HepG2 (cell line): Measurements from ENCODE around the gene ASB8. TPM values are rescaled to one million over a fixed set of nuclear protein-coding genes. Genes with fewer than 3 reads are reported as not detected.
A peak's percentile ranks its signal among the peaks of the same experiment; 100 is the strongest.

Experiments
- AGO2 ChIP-seq: fragments of 200-400 bp; formaldehyde crosslinking; optimal IDR thresholded peaks from 2 replicates; pipeline ENCODE3; 2017; ENCODE audit warnings: mild to moderate bottlenecking, low read depth, low read length, moderate library complexity
- BCL6 ChIP-seq: IDR thresholded peaks from 2 replicates; pipeline ENCODE4 v1.6.1; 2016; ENCODE audit warnings: missing genetic modification reagents, missing compliant biosample characterization
- FIP1L1 ChIP-seq: fragments of 200-400 bp; formaldehyde crosslinking; IDR thresholded peaks from 2 replicates; pipeline ENCODE4 v1.6.1; 2018; ENCODE audit warnings: low read depth, mild to moderate bottlenecking, low read length, moderate library complexity, borderline replicate concordance; ENCODE audit not compliant: insufficient read depth
- FOXA1 ChIP-seq, 2 experiments: fragments of 450-650 bp in 1 of 2; sonication (generic) in 1 of 2; formaldehyde crosslinking in 1 of 2; IDR thresholded peaks; 2 replicates each; pipeline versions ENCODE4 v1.4.0 to v1.6.1; 2016 to 2020; ENCODE audit warnings: missing genetic modification reagents in 1 of 2
- FOXK1 ChIP-seq: sonication (generic); formaldehyde crosslinking; IDR thresholded peaks from 2 replicates; pipeline ENCODE4 v1.4.0; 2020; ENCODE audit warnings: low read depth, missing genetic modification reagents, borderline replicate concordance
- MXD4 ChIP-seq: IDR thresholded peaks from 2 replicates; pipeline ENCODE4 v1.6.1; 2016; ENCODE audit warnings: mild to moderate bottlenecking, missing biosample characterization, missing genetic modification reagents
- NFYC ChIP-seq: IDR thresholded peaks from 2 replicates; pipeline ENCODE4 v1.6.1; 2016; ENCODE audit warnings: missing genetic modification reagents, missing compliant biosample characterization
- ZNF562 ChIP-seq: sonication (generic); formaldehyde crosslinking; IDR thresholded peaks from 2 replicates; pipeline ENCODE4 v1.8.0; 2022; ENCODE audit warnings: missing genetic modification reagents, borderline replicate concordance
- ZNF563 ChIP-seq: sonication (generic); formaldehyde crosslinking; IDR thresholded peaks from 2 replicates; pipeline ENCODE4 v1.8.0; 2022; ENCODE audit warnings: mild to moderate bottlenecking, moderate library complexity, missing genetic modification reagents
- ZNF724P ChIP-seq: sonication (generic); formaldehyde crosslinking; IDR thresholded peaks from 2 replicates; pipeline ENCODE4 v1.8.0; 2022; ENCODE audit warnings: missing genetic modification reagents, borderline replicate concordance
- ZNF883 ChIP-seq: sonication (generic); formaldehyde crosslinking; IDR thresholded peaks from 2 replicates; pipeline ENCODE4 v1.5.1; 2020; ENCODE audit warnings: mild to moderate bottlenecking, missing genetic modification reagents; ENCODE audit errors: not compliant biosample characterization
- ZSCAN29 ChIP-seq: sonication (generic); formaldehyde crosslinking; conservative IDR thresholded peaks from 2 replicates; pipeline ENCODE4 v1.4.0; 2020; ENCODE audit warnings: mild to moderate bottlenecking, missing genetic modification reagents
- ZSCAN31 ChIP-seq: sonication (generic); formaldehyde crosslinking; IDR thresholded peaks from 2 replicates; pipeline ENCODE4 v1.5.0; 2020; ENCODE audit warnings: low read depth, mild to moderate bottlenecking, missing genetic modification reagents
- polyA plus RNA-seq, 8 experiments: library from polyadenylated mRNA; depleted of rRNA in 3 of 8; stranded (reverse) in 7 of 8; unstranded in 1 of 8; fragments of >200 nt; fragmentation: Illumina TruSeq in 4 of 8; extraction: Trizol in 4 of 8; gene quantifications; 2 replicates each; pipeline versions ENCODE4 v1.2.1 to v1.2.3, GENCODE V29; 2011 to 2016; ENCODE audit warnings: low read depth in 4 of 8, missing spikeins in 1 of 8, mixed read lengths in 1 of 8; ENCODE audit not compliant: insufficient read depth in 1 of 8
- total RNA-seq, 5 experiments: library from RNA; depleted of rRNA; stranded (reverse); fragments of >200 nt; fragmentation: Illumina TruSeq; extraction: Trizol; gene quantifications; 2 replicates each; pipeline ENCODE4 v1.2.3, GENCODE V29; 2016; ENCODE audit warnings: low read depth in 1 of 5
- TF ChIP-seq, protein P1 (sequence below): sonication (generic); formaldehyde crosslinking; IDR thresholded peaks from 2 replicates; pipeline ENCODE4 v1.8.1; 2023; ENCODE audit warnings: mild to moderate bottlenecking, moderate library complexity, missing genetic modification reagents
- TF ChIP-seq, protein P2 (sequence below): sonication (generic); formaldehyde crosslinking; IDR thresholded peaks from 2 replicates; pipeline ENCODE4 v1.4.0; 2020; ENCODE audit warnings: mild to moderate bottlenecking, missing genetic modification reagents
- TF ChIP-seq, protein P3 (sequence below): sonication (generic); formaldehyde crosslinking; IDR thresholded peaks from 2 replicates; pipeline ENCODE4 v1.5.0; 2020; ENCODE audit warnings: missing genetic modification reagents
- TF ChIP-seq, protein P4 (sequence below): sonication (generic); formaldehyde crosslinking; IDR thresholded peaks from 2 replicates; pipeline ENCODE4 v1.8.0; 2022; ENCODE audit warnings: low read depth, missing genetic modification reagents
- TF ChIP-seq, protein P5 (sequence below), 2 experiments: IDR thresholded peaks; 2 replicates each; pipeline ENCODE4 v1.6.1; 2011 to 2012; ENCODE audit warnings: low read length in 2 of 2, borderline replicate concordance in 1 of 2, low read depth in 1 of 2, mild to moderate bottlenecking in 1 of 2, moderate library complexity in 1 of 2

The ASB8 gene
- total and polyA plus RNA-seq, 2 of the 13 experiments (the other 11 are each of a cell fraction or from before 2014, with no cell fraction given), result 14.0 to 15.5 TPM

DNA sequence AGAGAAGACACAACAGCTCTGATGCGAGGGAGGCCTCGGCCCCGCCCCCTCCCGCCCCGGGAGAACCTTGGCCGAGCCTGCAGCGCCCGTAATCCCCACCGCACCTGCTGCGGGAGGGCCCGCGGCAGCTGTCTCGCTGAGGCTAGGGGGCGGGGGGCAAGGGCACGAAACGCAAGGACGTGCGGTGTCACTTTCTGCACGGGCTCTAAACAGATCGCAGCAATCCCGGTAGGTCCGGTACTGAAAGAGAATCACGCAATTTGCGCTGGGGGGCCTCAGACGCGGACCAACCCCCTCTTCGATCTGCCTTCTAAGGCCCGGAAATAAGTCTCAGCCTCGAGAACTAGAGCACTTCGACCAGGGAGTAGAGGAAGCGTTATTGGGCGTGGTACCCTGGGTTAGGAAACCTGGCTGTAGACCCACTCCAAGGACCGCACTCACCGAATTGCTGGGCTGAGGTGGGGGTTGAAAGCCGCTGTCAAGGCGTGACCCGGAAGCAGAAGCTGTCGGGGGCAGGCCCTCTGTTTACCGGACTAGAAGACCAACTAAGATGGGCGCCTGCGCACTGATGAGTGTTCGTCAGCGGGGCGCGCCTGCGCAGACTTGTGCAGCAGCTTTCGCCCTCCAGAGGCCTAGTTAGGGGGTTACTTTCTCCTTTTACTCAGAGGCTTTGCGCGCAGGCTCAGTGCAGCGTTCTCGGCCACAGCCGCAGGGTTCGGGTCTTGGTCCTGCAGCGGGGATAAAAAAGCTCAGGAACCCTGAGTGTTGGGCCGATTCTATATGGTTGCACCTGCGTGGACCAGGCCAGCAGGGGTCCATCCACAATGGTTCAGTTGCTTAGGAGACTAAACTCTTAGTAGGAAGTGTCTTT, at the start of gene ASB8 (continued):
- TF ChIP-seq, protein P1, sequence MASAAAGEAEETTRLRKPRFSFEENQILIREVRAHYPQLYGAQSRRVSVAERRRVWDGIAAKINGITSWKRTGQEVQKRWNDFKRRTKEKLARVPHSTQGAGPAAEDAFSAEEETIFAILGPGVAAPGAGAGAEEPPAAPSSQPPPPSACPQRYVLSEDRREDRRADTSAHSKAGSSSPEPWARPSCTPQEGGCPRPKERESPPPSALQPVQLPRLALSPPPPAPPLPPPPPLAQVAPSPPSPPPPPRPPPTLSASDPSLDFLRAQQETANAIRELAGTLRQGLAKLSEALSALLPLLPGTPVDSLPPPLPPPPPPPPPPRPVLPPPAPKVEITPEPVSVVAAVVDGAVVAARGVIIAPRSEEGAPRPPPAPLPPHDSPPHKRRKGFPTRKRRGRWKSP (CRISPR knock-in tag), result no peak
- TF ChIP-seq ZSCAN31 (CRISPR knock-in tag) (no peak; the same call in 1 of the 2 replicates), ZNF724P (CRISPR knock-in tag) (no peak), ZNF883 (CRISPR knock-in tag) (peak; percentile 33), ZNF562 (CRISPR knock-in tag) (no peak), BCL6 (peak; percentile 17; the same call in 1 of the 2 replicates), FOXA1 (IDR thresholded peaks at IDR 0.05) (no peak), FOXA1 (CRISPR knock-in tag; IDR thresholded peaks at IDR 0.05) (peak; percentile 86), FOXK1 (CRISPR knock-in tag) (peak; percentile 93), ZNF563 (CRISPR knock-in tag) (no peak), ZSCAN29 (CRISPR knock-in tag) (no peak), AGO2 (no peak), MXD4 (CRISPR knock-in tag) (peak; percentile 86; the same call in 1 of the 2 replicates), FIP1L1 (no peak), NFYC (CRISPR knock-in tag) (no peak)
- TF ChIP-seq, protein P2, sequence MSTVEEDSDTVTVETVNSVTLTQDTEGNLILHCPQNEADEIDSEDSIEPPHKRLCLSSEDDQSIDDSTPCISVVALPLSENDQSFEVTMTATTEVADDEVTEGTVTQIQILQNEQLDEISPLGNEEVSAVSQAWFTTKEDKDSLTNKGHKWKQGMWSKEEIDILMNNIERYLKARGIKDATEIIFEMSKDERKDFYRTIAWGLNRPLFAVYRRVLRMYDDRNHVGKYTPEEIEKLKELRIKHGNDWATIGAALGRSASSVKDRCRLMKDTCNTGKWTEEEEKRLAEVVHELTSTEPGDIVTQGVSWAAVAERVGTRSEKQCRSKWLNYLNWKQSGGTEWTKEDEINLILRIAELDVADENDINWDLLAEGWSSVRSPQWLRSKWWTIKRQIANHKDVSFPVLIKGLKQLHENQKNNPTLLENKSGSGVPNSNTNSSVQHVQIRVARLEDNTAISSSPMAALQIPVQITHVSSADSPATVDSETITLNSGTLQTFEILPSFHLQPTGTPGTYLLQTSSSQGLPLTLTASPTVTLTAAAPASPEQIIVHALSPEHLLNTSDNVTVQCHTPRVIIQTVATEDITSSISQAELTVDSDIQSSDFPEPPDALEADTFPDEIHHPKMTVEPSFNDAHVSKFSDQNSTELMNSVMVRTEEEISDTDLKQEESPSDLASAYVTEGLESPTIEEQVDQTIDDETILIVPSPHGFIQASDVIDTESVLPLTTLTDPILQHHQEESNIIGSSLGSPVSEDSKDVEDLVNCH (CRISPR knock-in tag), result no peak
- TF ChIP-seq, protein P3, sequence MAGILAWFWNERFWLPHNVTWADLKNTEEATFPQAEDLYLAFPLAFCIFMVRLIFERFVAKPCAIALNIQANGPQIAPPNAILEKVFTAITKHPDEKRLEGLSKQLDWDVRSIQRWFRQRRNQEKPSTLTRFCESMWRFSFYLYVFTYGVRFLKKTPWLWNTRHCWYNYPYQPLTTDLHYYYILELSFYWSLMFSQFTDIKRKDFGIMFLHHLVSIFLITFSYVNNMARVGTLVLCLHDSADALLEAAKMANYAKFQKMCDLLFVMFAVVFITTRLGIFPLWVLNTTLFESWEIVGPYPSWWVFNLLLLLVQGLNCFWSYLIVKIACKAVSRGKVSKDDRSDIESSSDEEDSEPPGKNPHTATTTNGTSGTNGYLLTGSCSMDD, result no peak
- TF ChIP-seq, protein P4, sequence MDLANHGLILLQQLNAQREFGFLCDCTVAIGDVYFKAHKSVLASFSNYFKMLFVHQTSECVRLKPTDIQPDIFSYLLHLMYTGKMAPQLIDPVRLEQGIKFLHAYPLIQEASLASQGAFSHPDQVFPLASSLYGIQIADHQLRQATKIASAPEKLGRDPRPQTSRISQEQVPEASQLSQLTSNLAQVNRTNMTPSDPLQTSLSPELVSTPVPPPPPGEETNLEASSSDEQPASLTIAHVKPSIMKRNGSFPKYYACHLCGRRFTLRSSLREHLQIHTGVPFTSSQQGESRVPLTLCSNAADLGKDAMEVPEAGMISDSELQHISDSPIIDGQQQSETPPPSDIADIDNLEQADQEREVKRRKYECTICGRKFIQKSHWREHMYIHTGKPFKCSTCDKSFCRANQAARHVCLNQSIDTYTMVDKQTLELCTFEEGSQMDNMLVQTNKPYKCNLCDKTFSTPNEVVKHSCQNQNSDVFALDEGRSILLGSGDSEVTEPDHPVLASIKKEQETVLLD (CRISPR knock-in tag), result peak; percentile 37; the same call in 1 of the 2 replicates
- TF ChIP-seq, protein P5, sequence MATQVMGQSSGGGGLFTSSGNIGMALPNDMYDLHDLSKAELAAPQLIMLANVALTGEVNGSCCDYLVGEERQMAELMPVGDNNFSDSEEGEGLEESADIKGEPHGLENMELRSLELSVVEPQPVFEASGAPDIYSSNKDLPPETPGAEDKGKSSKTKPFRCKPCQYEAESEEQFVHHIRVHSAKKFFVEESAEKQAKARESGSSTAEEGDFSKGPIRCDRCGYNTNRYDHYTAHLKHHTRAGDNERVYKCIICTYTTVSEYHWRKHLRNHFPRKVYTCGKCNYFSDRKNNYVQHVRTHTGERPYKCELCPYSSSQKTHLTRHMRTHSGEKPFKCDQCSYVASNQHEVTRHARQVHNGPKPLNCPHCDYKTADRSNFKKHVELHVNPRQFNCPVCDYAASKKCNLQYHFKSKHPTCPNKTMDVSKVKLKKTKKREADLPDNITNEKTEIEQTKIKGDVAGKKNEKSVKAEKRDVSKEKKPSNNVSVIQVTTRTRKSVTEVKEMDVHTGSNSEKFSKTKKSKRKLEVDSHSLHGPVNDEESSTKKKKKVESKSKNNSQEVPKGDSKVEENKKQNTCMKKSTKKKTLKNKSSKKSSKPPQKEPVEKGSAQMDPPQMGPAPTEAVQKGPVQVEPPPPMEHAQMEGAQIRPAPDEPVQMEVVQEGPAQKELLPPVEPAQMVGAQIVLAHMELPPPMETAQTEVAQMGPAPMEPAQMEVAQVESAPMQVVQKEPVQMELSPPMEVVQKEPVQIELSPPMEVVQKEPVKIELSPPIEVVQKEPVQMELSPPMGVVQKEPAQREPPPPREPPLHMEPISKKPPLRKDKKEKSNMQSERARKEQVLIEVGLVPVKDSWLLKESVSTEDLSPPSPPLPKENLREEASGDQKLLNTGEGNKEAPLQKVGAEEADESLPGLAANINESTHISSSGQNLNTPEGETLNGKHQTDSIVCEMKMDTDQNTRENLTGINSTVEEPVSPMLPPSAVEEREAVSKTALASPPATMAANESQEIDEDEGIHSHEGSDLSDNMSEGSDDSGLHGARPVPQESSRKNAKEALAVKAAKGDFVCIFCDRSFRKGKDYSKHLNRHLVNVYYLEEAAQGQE (IDR thresholded peaks at IDR 0.05; ENCODE audit: borderline replicate concordance in 1 of 2, low read depth in 1 of 2, low read length in 2 of 2), result no peak; a peak in 1 of 4 replicates
